Ovary (tissue), 3 donors: ENCODE data around the gene TESK2.

ENCODE experiments used
- EP300 ChIP-seq: sonication (generic); formaldehyde crosslinking; IDR thresholded peaks from one replicate; pipeline ENCODE4 v1.6.1; 2017; ENCODE audit warnings: antibody characterized with exemption
- TF ChIP-seq, protein P1 (sequence below), 3 donors: fragments of 450-650 bp in 2 of 3; fragments of 200-600 bp in 1 of 3; IDR thresholded peaks; one replicate each; pipeline versions ENCODE4 v1.5.1 to v1.8.0; 2016 to 2022; ENCODE audit warnings: antibody characterized with exemption in 3 of 3, mild to moderate bottlenecking in 1 of 3
- donor health status: DM: no; HTN: no; CAD: no.

DNA sequence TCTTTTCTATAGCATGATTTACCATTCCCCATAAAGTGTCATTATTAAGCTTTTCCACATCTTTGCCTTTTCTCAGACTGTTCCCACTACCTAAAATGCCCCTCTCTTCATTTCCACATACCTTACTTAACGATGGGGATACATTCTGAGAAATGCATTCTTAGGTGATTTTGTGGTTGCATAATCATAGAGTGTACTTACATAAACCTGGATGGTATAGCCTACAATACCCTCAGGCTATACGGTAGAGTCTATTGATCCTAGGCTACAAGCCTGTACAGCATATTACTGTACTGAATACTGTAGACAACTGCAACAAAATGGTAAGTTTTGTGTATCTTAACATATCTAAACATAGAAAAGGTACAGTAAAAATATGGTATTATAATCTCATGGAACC lies 95.9 kb downstream of the TESK2 start:
- TF ChIP-seq EP300 = no peak
- TF ChIP-seq, protein P1, sequence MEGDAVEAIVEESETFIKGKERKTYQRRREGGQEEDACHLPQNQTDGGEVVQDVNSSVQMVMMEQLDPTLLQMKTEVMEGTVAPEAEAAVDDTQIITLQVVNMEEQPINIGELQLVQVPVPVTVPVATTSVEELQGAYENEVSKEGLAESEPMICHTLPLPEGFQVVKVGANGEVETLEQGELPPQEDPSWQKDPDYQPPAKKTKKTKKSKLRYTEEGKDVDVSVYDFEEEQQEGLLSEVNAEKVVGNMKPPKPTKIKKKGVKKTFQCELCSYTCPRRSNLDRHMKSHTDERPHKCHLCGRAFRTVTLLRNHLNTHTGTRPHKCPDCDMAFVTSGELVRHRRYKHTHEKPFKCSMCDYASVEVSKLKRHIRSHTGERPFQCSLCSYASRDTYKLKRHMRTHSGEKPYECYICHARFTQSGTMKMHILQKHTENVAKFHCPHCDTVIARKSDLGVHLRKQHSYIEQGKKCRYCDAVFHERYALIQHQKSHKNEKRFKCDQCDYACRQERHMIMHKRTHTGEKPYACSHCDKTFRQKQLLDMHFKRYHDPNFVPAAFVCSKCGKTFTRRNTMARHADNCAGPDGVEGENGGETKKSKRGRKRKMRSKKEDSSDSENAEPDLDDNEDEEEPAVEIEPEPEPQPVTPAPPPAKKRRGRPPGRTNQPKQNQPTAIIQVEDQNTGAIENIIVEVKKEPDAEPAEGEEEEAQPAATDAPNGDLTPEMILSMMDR (IDR thresholded peaks at IDR 0.05) = no peak
